Vagina (tissue), 2 donors: Measurements from ENCODE around the gene RCAN2.

Experiments
- CTCF ChIP-seq, 3 experiments: fragments of 450-650 bp in 2 of 3; fragments of 200-600 bp in 1 of 3; sonication (generic) in 1 of 3; IDR thresholded peaks; one replicate each; pipeline ENCODE4 v1.5.1; 2017 to 2019; ENCODE audit warnings: antibody characterized with exemption in 3 of 3, mild to moderate bottlenecking in 2 of 3, moderate library complexity in 2 of 3
- POLR2A ChIP-seq, 2 donors: fragments of 450-650 bp; IDR thresholded peaks; one replicate each; pipeline ENCODE4 v1.6.1; 2017; ENCODE audit warnings: antibody characterized with exemption in 2 of 2, mild to moderate bottlenecking in 2 of 2, moderate library complexity in 2 of 2
- POLR2AphosphoS5 ChIP-seq, 2 donors: sonication (generic); formaldehyde crosslinking; IDR thresholded peaks; one replicate each; pipeline ENCODE4 v1.9.0; 2017; ENCODE audit warnings: antibody characterized with exemption in 2 of 2, mild to moderate bottlenecking in 2 of 2, low read depth in 1 of 2; ENCODE audit not compliant: insufficient read depth in 1 of 2

- TF ChIP-seq CTCF (IDR thresholded peaks at IDR 0.05) (no peak), POLR2AphosphoS5 (IDR thresholded peaks at IDR 0.05; ENCODE audit: insufficient read depth in 1 of 2, low read depth in 1 of 2) (no peak), POLR2A (IDR thresholded peaks at IDR 0.05) (no peak)
These were observed 134.7 kb downstream of the RCAN2 start for GRCh38 chr6:46356543-46356942.
